ENCODE data around the gene IDS. TPM values are rescaled to one million over a fixed set of nuclear protein-coding genes. Genes with fewer than 3 reads are reported as not detected.

IDS gene
- total and polyA plus RNA-seq, 4 donors: 5.3 to 21.9 (median 15.4) TPM

DNA sequence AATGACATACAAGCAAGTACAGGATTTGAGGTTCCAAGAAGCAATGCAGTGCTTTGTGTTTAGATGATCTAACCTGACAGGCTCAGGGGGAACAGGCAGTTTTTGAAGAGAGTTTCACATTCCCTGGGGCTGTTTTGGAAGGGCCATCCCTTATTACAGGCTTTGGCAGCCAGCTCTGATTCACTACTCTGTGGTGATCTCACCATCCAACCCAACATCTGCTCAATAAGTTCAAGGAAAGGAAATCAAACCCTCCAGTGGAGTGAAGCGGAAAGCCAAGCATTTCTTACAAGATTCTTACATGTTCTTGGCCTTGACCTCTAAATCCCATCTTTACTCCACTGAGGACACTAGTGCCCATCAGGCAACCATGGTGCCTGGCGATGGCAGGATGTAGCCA, 7.5 kb downstream of the IDS start:
- H3K9me3 ChIP-seq (ENCODE audit: control insufficient read depth in 4 of 4, low read length in 3 of 4): no peaks in the 10 kb centered on the region
- peaks cover 1 to 48% (median 25%) of the 10 kb centered on the region in 4 donors for H3K36me3 ChIP-seq (ENCODE audit: control insufficient read depth in 4 of 4, insufficient read depth in 3 of 4, low read depth in 1 of 4, low read length in 3 of 4)
- TF ChIP-seq TAF1 (conservative IDR thresholded peaks at IDR 0.05) (no peak), GABPA (IDR thresholded peaks at IDR 0.05 in 1 of 2, conservative IDR thresholded peaks at IDR 0.05 in 1 of 2) (no peak), EGR1 (IDR thresholded peaks at IDR 0.05; ENCODE audit: low read depth in 2 of 2) (no peak), SP1 (IDR thresholded peaks at IDR 0.05) (no peak), RXRA (IDR thresholded peaks at IDR 0.05) (no peak)
- no peak for DNase-seq (ENCODE audit: low spot score)
- peak overlapping the region in 1 of 2 donors; percentile 31 for H3K27ac ChIP-seq (ENCODE audit: low read depth in 1 of 2, low read length in 2 of 2)
- peaks cover 0 to 15% (median 7%) of the 10 kb centered on the region in 4 donors for H3K4me1 ChIP-seq (ENCODE audit: control insufficient read depth in 4 of 4, insufficient read depth in 4 of 4, low read length in 3 of 4)
- H3K27me3 ChIP-seq (ENCODE audit: control insufficient read depth in 4 of 4, insufficient read depth in 4 of 4, low read length in 3 of 4): no peaks in the 10 kb centered on the region
- no peak overlapping the region for H3K9ac ChIP-seq (ENCODE audit: low read depth in 1 of 2, low read length in 2 of 2)
- 99% methylated on average over 2 of the region's 2 CpGs for WGBS
- no peak overlapping the region for H3K4me3 ChIP-seq (ENCODE audit: low read depth in 1 of 3, low read length in 3 of 3)

DNA sequence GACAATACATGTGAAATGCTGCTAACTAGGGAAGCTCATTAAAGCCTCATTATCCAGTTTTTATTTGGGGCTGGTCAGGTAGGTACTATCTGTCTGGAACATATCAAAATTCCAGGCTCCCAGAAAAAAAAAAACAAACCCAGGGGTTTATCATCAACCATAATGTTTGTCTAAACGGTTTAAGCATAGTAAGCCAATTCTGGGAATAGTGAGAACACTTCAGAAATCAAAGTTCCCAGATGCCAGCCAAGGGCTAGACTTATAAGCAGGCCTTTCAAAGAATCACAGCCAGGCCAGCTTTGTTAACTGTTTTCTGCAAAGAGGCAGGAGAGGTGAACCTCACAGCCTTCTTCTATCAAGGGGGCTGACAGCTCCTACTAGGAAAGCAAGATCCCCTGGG, 8.1 kb downstream of the IDS start:
- Histone ChIP-seq H3K27ac (ENCODE audit: low read depth in 1 of 2, low read length in 2 of 2) (peak overlapping the region in 1 of 2 donors; percentile 31), H3K27me3 (ENCODE audit: control insufficient read depth in 4 of 4, insufficient read depth in 4 of 4, low read length in 3 of 4) (no peaks in the 10 kb centered on the region), H3K9me3 (ENCODE audit: control insufficient read depth in 4 of 4, low read length in 3 of 4) (no peaks in the 10 kb centered on the region), H3K4me1 (ENCODE audit: control insufficient read depth in 4 of 4, insufficient read depth in 4 of 4, low read length in 3 of 4) (peaks cover 0 to 18% (median 7%) of the 10 kb centered on the region in 4 donors), H3K9ac (ENCODE audit: low read depth in 1 of 2, low read length in 2 of 2) (no peak overlapping the region), H3K36me3 (ENCODE audit: control insufficient read depth in 4 of 4, insufficient read depth in 3 of 4, low read depth in 1 of 4, low read length in 3 of 4) (peaks cover 1 to 46% (median 25%) of the 10 kb centered on the region in 4 donors), H3K4me3 (ENCODE audit: low read depth in 1 of 3, low read length in 3 of 3) (no peak overlapping the region)
- no peak for DNase-seq (ENCODE audit: low spot score)
- TF ChIP-seq RAD21 (IDR thresholded peaks at IDR 0.05) (no peak), JUND (IDR thresholded peaks at IDR 0.05) (no peak), GABPA (IDR thresholded peaks at IDR 0.05 in 1 of 2, conservative IDR thresholded peaks at IDR 0.05 in 1 of 2) (no peak), RXRA (IDR thresholded peaks at IDR 0.05) (no peak), EGR1 (IDR thresholded peaks at IDR 0.05; ENCODE audit: low read depth in 2 of 2) (no peak), FOXA2 (IDR thresholded peaks at IDR 0.05) (no peak), NR2F2 (IDR thresholded peaks at IDR 0.05) (no peak), YY1 (IDR thresholded peaks at IDR 0.05) (no peak), HNF4A (conservative IDR thresholded peaks at IDR 0.05) (no peak), TAF1 (conservative IDR thresholded peaks at IDR 0.05) (no peak), HNF4G (IDR thresholded peaks at IDR 0.05) (no peak), FOXA1 (IDR thresholded peaks at IDR 0.05) (no peak), SP1 (IDR thresholded peaks at IDR 0.05) (no peak)
- TF ChIP-seq, protein P1, sequence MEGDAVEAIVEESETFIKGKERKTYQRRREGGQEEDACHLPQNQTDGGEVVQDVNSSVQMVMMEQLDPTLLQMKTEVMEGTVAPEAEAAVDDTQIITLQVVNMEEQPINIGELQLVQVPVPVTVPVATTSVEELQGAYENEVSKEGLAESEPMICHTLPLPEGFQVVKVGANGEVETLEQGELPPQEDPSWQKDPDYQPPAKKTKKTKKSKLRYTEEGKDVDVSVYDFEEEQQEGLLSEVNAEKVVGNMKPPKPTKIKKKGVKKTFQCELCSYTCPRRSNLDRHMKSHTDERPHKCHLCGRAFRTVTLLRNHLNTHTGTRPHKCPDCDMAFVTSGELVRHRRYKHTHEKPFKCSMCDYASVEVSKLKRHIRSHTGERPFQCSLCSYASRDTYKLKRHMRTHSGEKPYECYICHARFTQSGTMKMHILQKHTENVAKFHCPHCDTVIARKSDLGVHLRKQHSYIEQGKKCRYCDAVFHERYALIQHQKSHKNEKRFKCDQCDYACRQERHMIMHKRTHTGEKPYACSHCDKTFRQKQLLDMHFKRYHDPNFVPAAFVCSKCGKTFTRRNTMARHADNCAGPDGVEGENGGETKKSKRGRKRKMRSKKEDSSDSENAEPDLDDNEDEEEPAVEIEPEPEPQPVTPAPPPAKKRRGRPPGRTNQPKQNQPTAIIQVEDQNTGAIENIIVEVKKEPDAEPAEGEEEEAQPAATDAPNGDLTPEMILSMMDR (IDR thresholded peaks at IDR 0.05; ENCODE audit: low read depth, low read length, missing input control): no peak
- TF ChIP-seq, protein P2, sequence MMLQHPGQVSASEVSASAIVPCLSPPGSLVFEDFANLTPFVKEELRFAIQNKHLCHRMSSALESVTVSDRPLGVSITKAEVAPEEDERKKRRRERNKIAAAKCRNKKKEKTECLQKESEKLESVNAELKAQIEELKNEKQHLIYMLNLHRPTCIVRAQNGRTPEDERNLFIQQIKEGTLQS (IDR thresholded peaks at IDR 0.05): no peak
- TF ChIP-seq, protein P3, sequence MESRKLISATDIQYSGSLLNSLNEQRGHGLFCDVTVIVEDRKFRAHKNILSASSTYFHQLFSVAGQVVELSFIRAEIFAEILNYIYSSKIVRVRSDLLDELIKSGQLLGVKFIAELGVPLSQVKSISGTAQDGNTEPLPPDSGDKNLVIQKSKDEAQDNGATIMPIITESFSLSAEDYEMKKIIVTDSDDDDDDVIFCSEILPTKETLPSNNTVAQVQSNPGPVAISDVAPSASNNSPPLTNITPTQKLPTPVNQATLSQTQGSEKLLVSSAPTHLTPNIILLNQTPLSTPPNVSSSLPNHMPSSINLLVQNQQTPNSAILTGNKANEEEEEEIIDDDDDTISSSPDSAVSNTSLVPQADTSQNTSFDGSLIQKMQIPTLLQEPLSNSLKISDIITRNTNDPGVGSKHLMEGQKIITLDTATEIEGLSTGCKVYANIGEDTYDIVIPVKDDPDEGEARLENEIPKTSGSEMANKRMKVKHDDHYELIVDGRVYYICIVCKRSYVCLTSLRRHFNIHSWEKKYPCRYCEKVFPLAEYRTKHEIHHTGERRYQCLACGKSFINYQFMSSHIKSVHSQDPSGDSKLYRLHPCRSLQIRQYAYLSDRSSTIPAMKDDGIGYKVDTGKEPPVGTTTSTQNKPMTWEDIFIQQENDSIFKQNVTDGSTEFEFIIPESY (IDR thresholded peaks at IDR 0.05): no peak
- TF ChIP-seq, protein P4, sequence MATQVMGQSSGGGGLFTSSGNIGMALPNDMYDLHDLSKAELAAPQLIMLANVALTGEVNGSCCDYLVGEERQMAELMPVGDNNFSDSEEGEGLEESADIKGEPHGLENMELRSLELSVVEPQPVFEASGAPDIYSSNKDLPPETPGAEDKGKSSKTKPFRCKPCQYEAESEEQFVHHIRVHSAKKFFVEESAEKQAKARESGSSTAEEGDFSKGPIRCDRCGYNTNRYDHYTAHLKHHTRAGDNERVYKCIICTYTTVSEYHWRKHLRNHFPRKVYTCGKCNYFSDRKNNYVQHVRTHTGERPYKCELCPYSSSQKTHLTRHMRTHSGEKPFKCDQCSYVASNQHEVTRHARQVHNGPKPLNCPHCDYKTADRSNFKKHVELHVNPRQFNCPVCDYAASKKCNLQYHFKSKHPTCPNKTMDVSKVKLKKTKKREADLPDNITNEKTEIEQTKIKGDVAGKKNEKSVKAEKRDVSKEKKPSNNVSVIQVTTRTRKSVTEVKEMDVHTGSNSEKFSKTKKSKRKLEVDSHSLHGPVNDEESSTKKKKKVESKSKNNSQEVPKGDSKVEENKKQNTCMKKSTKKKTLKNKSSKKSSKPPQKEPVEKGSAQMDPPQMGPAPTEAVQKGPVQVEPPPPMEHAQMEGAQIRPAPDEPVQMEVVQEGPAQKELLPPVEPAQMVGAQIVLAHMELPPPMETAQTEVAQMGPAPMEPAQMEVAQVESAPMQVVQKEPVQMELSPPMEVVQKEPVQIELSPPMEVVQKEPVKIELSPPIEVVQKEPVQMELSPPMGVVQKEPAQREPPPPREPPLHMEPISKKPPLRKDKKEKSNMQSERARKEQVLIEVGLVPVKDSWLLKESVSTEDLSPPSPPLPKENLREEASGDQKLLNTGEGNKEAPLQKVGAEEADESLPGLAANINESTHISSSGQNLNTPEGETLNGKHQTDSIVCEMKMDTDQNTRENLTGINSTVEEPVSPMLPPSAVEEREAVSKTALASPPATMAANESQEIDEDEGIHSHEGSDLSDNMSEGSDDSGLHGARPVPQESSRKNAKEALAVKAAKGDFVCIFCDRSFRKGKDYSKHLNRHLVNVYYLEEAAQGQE (IDR thresholded peaks at IDR 0.05): no peak
- TF ChIP-seq, protein P5, sequence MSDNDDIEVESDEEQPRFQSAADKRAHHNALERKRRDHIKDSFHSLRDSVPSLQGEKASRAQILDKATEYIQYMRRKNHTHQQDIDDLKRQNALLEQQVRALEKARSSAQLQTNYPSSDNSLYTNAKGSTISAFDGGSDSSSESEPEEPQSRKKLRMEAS (IDR thresholded peaks at IDR 0.05): no peak
- WGBS: 30% methylated on average over 1 of the region's 1 CpG
